ENCODE results near the gene PPIA.

DNA sequence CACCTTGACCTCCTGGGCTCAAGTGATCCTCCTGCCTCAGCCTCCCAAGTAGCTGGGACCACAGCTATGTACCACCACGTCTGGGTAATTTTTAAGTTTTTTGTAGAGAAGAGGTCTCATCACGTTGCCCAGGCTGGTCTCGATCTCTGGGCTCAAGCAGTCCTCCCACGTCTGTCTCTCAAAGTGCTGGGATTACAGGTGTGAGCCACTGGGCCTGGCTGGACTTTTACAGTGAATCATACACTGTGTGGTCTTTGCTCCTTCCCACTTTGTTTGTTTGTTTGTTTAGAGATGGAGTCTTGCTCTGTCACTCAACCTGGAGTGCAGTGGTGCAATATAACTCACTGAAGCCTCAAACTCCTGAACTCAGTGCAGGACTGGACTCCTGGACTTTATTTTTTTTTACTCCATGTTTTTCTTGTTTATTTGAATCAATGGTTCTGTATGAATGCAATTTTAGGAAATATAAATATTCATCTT lies 12.5 kb downstream of the PPIA start:
- no peak for TF ChIP-seq CTCF (IDR thresholded peaks at IDR 0.05; ENCODE audit: poor library complexity, severe bottlenecking)
- TF ChIP-seq REST (IDR thresholded peaks at IDR 0.05; ENCODE audit: borderline replicate concordance), result no peak
- TF ChIP-seq EP300 (conservative IDR thresholded peaks at IDR 0.05; ENCODE audit: poor library complexity, severe bottlenecking), result no peak
- TF ChIP-seq MXI1 (conservative IDR thresholded peaks at IDR 0.05; ENCODE audit: poor library complexity, severe bottlenecking), result no peak
- TF ChIP-seq POLR2AphosphoS5 (IDR thresholded peaks at IDR 0.05), result no peak

Data from neural cell (in vitro differentiated cells).